ENCODE results near the gene CMSS1. TPM values are rescaled to one million over a fixed set of nuclear protein-coding genes. Genes with fewer than 3 reads are reported as not detected.
"Not testable (repeated sequence)": the region's sequence is repeated elsewhere in the genome, so short reads cannot be mapped to it uniquely, and the experiment has no call there.

Gene CMSS1
- polyA plus RNA-seq, 1 donor, result 20.2 TPM

GRCh38 chr3:100093831-100094230, 276.2 kb downstream of the CMSS1 start:
- no peak overlapping the region for H3K4me3 ChIP-seq (ENCODE audit: low read length)
- H3K4me1 ChIP-seq (ENCODE audit: control insufficient read depth, insufficient read depth, low read length), result peaks cover 23% of the 10 kb centered on the region
- WGBS (ENCODE audit: insufficient coverage, low lambda C conversion rate), result 100% methylated on average over 1 of the region's 1 CpG
- H3K9me3 ChIP-seq (ENCODE audit: control insufficient read depth, low read depth, low read length), result no peaks in the 10 kb centered on the region
- no peak for DNase-seq
- H3K27me3 ChIP-seq (ENCODE audit: control insufficient read depth, insufficient read depth, low read length), result no peaks in the 10 kb centered on the region
- H3K27ac ChIP-seq (ENCODE audit: low read length), result no peak overlapping the region
- H3K36me3 ChIP-seq (ENCODE audit: control insufficient read depth, insufficient read depth, low read length), result no peaks in the 10 kb centered on the region

GRCh38 chr3:100096286-100096685, 278.6 kb downstream of the CMSS1 start:
- WGBS (ENCODE audit: insufficient coverage, low lambda C conversion rate), result 83% methylated on average over 1 of the region's 1 CpG
- H3K4me3 ChIP-seq (ENCODE audit: low read length); DNase-seq; H3K36me3 ChIP-seq (ENCODE audit: control insufficient read depth, insufficient read depth, low read length); H3K9me3 ChIP-seq (ENCODE audit: control insufficient read depth, low read depth, low read length); H3K27me3 ChIP-seq (ENCODE audit: control insufficient read depth, insufficient read depth, low read length); H3K27ac ChIP-seq (ENCODE audit: low read length): not testable (repeated sequence)
- H3K4me1 ChIP-seq (ENCODE audit: control insufficient read depth, insufficient read depth, low read length), result peaks cover 19% of the 10 kb centered on the region

- WGBS (ENCODE audit: insufficient coverage, low lambda C conversion rate), result no CpG with 5 or more reads among the region's 2 CpGs
- Histone ChIP-seq H3K36me3 (ENCODE audit: control insufficient read depth, insufficient read depth, low read length) (no peaks in the 10 kb centered on the region), H3K4me1 (ENCODE audit: control insufficient read depth, insufficient read depth, low read length) (peaks cover 19% of the 10 kb centered on the region), H3K4me3 (ENCODE audit: low read length) (no peak overlapping the region), H3K27ac (ENCODE audit: low read length) (peak overlapping the region; percentile 76), H3K27me3 (ENCODE audit: control insufficient read depth, insufficient read depth, low read length) (no peaks in the 10 kb centered on the region), H3K9me3 (ENCODE audit: control insufficient read depth, low read depth, low read length) (no peaks in the 10 kb centered on the region)
- DNase-seq, result peak in 1 of 2 donors; percentile 27
Observed at GRCh38 chr3:100096866-100097265, 279.2 kb downstream of the CMSS1 start.

DNA sequence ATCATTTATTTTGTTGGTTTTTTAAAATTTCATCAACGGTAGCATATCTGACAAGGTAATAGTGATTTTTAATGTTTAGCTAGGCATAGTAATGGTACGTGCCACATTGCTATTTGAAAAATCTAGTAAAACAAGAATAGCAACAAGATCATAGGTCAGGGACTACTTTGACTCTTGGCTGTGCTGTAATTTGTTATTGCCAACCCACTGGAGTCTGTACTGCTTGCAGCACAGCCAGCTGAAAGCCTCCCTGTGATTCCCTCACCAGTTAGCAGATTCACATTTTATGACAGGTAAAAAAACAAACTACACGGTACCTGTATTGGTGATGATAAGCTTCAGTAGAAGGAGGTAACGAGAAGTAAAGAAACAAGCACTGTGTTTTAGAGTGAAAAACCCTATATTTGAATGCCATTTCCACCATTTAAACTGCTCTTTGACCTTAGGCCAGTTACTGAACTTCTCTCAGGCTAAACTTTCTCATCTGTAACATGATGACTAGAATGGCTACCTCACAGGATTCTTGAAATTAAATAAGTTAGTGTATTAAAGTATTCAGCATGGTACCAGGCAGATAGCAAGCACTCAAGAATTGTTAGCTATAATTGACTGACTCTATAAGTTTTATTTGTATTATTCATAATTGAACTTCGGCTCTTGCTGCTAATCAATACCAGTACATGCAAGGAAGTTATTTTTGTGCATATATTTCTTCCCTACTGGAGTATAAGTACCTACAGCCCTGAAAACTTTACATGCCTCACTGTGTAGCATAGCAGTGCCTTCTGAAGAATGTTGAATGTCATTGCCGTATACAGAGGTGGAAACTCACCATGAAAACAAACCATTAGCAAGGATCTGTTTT, 280.5 kb downstream of the CMSS1 start:
- Histone ChIP-seq H3K27ac (ENCODE audit: low read length) (peak overlapping the region; percentile 76), H3K4me1 (ENCODE audit: control insufficient read depth, insufficient read depth, low read length) (peaks cover 19% of the 10 kb centered on the region), H3K9me3 (ENCODE audit: control insufficient read depth, low read depth, low read length) (no peaks in the 10 kb centered on the region), H3K36me3 (ENCODE audit: control insufficient read depth, insufficient read depth, low read length) (no peaks in the 10 kb centered on the region), H3K27me3 (ENCODE audit: control insufficient read depth, insufficient read depth, low read length) (no peaks in the 10 kb centered on the region), H3K4me3 (ENCODE audit: low read length) (no peak overlapping the region)
- DNase-seq, result peak; percentile 78 to 90
- 43% methylated on average over 4 of the region's 6 CpGs for WGBS (ENCODE audit: insufficient coverage, low lambda C conversion rate)

DNA sequence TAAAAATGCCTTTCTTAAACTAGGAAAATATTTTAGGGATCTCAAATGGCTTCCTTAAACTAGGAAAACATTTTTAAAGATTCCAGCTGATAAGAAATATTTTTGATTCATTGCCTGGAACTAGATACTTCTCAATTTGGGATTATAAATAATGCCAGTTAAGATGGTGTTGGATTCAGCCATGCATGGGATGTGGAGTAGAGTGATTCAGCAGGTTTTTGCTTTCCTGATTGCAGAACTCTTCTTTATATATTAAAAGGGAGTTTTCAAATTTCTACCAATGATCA, 281.1 kb downstream of the CMSS1 start:
- Histone ChIP-seq H3K4me1 (ENCODE audit: control insufficient read depth, insufficient read depth, low read length) (peaks cover 19% of the 10 kb centered on the region), H3K27ac (ENCODE audit: low read length) (peak overlapping the region; percentile 76), H3K9me3 (ENCODE audit: control insufficient read depth, low read depth, low read length) (no peaks in the 10 kb centered on the region), H3K4me3 (ENCODE audit: low read length) (no peak overlapping the region), H3K36me3 (ENCODE audit: control insufficient read depth, insufficient read depth, low read length) (no peaks in the 10 kb centered on the region), H3K27me3 (ENCODE audit: control insufficient read depth, insufficient read depth, low read length) (no peaks in the 10 kb centered on the region)
- DNase-seq, result no peak

GRCh38 chr3:100099621-100100020, 282.0 kb downstream of the CMSS1 start:
- Histone ChIP-seq H3K36me3 (ENCODE audit: control insufficient read depth, insufficient read depth, low read length) (no peaks in the 10 kb centered on the region), H3K9me3 (ENCODE audit: control insufficient read depth, low read depth, low read length) (no peaks in the 10 kb centered on the region), H3K4me1 (ENCODE audit: control insufficient read depth, insufficient read depth, low read length) (peaks cover 26% of the 10 kb centered on the region), H3K27me3 (ENCODE audit: control insufficient read depth, insufficient read depth, low read length) (no peaks in the 10 kb centered on the region), H3K4me3 (ENCODE audit: low read length) (no peak overlapping the region), H3K27ac (ENCODE audit: low read length) (no peak overlapping the region)
- 31% methylated on average over 2 of the region's 2 CpGs for WGBS (ENCODE audit: insufficient coverage, low lambda C conversion rate)
- DNase-seq, result no peak

- H3K27me3 ChIP-seq (ENCODE audit: control insufficient read depth, insufficient read depth, low read length), result no peaks in the 10 kb centered on the region
- H3K27ac ChIP-seq (ENCODE audit: low read length), result no peak overlapping the region
- no peaks in the 10 kb centered on the region for H3K36me3 ChIP-seq (ENCODE audit: control insufficient read depth, insufficient read depth, low read length)
- no CpG with 5 or more reads among the region's 2 CpGs for WGBS (ENCODE audit: insufficient coverage, low lambda C conversion rate)
- no peaks in the 10 kb centered on the region for H3K9me3 ChIP-seq (ENCODE audit: control insufficient read depth, low read depth, low read length)
- no peak overlapping the region for H3K4me3 ChIP-seq (ENCODE audit: low read length)
- no peak for DNase-seq
- peaks cover 33% of the 10 kb centered on the region for H3K4me1 ChIP-seq (ENCODE audit: control insufficient read depth, insufficient read depth, low read length)
Observed at GRCh38 chr3:100100425-100100824, 282.8 kb downstream of the CMSS1 start.

DNA sequence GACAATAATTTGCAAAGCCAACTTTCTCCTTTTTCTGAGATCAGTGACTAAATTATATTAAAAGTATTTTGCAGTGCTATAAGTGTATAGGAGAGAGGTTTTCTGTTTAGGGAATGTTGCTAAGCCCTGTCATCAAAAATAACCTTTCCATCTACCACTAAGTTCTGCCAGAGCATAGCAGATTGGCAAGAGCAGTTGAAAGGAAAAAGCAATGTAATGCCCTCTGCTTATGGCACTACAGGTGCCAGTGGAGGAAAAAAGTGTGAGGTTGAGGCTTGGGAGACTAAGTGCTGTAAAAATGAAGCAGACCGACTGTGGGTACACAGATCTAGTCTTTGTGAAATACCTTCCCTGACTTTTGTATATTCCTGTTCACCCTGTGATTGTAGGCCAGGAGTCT, 285.1 kb downstream of the CMSS1 start:
- Histone ChIP-seq H3K36me3 (ENCODE audit: control insufficient read depth, insufficient read depth, low read length) (no peaks in the 10 kb centered on the region), H3K27ac (ENCODE audit: low read length) (no peak overlapping the region), H3K4me1 (ENCODE audit: control insufficient read depth, insufficient read depth, low read length) (peaks cover 42% of the 10 kb centered on the region), H3K27me3 (ENCODE audit: control insufficient read depth, insufficient read depth, low read length) (no peaks in the 10 kb centered on the region), H3K4me3 (ENCODE audit: low read length) (no peak overlapping the region), H3K9me3 (ENCODE audit: control insufficient read depth, low read depth, low read length) (no peaks in the 10 kb centered on the region)
- no peak for DNase-seq
- WGBS (ENCODE audit: insufficient coverage, low lambda C conversion rate), result no CpG with 5 or more reads among the region's 1 CpG

- H3K9me3 ChIP-seq (ENCODE audit: control insufficient read depth, low read depth, low read length), result no peaks in the 10 kb centered on the region
- no peak overlapping the region for H3K27ac ChIP-seq (ENCODE audit: low read length)
- peaks cover 41% of the 10 kb centered on the region for H3K4me1 ChIP-seq (ENCODE audit: control insufficient read depth, insufficient read depth, low read length)
Observed at GRCh38 chr3:100103558-100104441, 286.1 kb downstream of the CMSS1 start.

DNA sequence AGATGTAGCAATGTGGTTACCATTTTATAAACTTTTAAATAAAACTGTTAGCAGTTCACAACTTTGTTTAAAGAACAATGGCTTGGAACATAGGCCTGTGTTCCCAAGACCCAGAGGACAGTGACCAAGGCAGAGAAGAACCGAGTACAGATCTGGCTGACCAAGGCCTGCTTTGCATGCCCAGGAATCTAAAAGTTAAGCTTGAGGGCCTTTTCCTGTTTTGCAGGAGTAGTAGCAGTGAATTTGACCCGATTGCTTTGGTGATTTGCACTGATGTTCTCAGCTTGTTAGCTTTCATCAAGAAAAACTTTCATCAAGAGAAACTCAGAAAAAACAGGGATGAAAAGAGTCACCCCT, 286.8 kb downstream of the CMSS1 start:
- Histone ChIP-seq H3K9me3 (ENCODE audit: control insufficient read depth, low read depth, low read length) (no peaks in the 10 kb centered on the region), H3K27me3 (ENCODE audit: control insufficient read depth, insufficient read depth, low read length) (no peaks in the 10 kb centered on the region), H3K4me1 (ENCODE audit: control insufficient read depth, insufficient read depth, low read length) (peaks cover 36% of the 10 kb centered on the region), H3K36me3 (ENCODE audit: control insufficient read depth, insufficient read depth, low read length) (no peaks in the 10 kb centered on the region), H3K4me3 (ENCODE audit: low read length) (no peak overlapping the region), H3K27ac (ENCODE audit: low read length) (peak overlapping the region; percentile 35)
- no peak for DNase-seq
- no CpG with 5 or more reads among the region's 2 CpGs for WGBS (ENCODE audit: insufficient coverage, low lambda C conversion rate)

More at GRCh38 chr3:100103558-100104441, 286.1 kb downstream of the CMSS1 start:
- DNase-seq, result no peak
- H3K27me3 ChIP-seq (ENCODE audit: control insufficient read depth, insufficient read depth, low read length), result no peaks in the 10 kb centered on the region
- no CpG with 5 or more reads among the region's 4 CpGs for WGBS (ENCODE audit: insufficient coverage, low lambda C conversion rate)
- H3K36me3 ChIP-seq (ENCODE audit: control insufficient read depth, insufficient read depth, low read length), result no peaks in the 10 kb centered on the region
- no peak overlapping the region for H3K4me3 ChIP-seq (ENCODE audit: low read length)
